Fibroblast of skin of back (primary cell): ENCODE data around the gene CEP128.
"Not testable (repeated sequence)": the region's sequence is repeated elsewhere in the genome, so short reads cannot be mapped to it uniquely, and the experiment has no call there.

ENCODE experiments used
- DNase-seq: peaks from one replicate; pipeline ENCODE4 v3.0.0-alpha.2; 2013

Gene CEP128

DNA sequence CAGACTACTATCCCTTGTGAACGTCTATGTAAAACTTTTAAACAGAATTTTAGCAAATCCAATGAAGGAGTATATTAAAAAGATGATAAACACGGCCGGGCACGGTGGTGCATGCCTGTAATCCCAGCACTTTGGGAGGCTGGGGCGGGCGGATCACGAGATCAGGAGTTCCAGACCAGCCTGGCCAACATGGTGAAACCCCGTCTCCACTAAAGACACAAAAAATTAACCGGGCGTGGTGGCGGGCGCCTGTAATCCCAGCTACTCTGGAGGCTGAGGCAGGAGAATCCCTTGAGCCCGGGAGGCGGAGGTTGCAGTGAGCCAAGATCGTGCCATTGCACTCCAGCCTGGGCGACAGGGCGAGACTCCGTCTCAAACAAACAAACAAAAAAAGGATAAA is 11.7 kb upstream of the CEP128 start:
- DNase-seq = not testable (repeated sequence)

- DNase-seq = no peak
These were observed 10.0 kb upstream of the CEP128 start for GRCh38 chr14:80951491-80951890.

DNA sequence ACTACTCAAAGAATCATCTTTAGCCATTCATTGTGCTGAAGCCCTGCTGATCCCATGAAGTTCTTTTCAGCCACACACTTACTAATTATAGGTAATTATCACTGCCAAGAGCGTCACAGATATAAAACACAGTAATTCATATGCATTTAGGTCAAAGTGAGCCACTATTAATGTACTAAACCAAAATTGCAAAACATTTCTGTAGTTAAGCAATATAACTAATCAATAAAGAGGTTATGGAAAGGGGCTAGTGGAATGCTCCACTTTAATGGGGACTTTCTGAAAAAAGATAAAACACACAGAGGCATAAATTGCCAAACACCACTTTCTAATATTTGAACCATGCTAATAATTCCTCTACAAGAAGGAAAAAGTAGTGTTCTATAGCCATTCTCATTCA is 6.8 kb upstream of the CEP128 start:
- DNase-seq = no peak

GRCh38 chr14:80946797-80947196 is 5.3 kb upstream of the CEP128 start:
- no peak for DNase-seq

DNA sequence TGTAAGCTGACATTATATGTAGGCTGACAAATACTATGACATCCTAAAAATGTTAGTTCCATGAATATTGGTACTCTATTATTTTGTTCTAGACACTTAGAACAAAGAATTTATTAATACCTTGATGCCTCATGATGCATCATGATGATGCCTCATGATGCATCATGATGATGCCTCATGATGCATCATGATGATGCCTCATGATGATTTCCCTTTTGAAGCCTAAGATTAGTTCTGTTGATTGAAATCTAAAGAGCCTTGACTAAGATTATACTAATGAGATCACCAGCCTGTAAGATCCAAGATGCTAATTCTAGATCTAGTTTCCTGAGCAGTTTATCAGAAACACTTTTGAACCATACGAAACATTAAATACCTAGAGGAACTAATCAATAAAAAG is 4.6 kb upstream of the CEP128 start:
- no peak for DNase-seq

DNA sequence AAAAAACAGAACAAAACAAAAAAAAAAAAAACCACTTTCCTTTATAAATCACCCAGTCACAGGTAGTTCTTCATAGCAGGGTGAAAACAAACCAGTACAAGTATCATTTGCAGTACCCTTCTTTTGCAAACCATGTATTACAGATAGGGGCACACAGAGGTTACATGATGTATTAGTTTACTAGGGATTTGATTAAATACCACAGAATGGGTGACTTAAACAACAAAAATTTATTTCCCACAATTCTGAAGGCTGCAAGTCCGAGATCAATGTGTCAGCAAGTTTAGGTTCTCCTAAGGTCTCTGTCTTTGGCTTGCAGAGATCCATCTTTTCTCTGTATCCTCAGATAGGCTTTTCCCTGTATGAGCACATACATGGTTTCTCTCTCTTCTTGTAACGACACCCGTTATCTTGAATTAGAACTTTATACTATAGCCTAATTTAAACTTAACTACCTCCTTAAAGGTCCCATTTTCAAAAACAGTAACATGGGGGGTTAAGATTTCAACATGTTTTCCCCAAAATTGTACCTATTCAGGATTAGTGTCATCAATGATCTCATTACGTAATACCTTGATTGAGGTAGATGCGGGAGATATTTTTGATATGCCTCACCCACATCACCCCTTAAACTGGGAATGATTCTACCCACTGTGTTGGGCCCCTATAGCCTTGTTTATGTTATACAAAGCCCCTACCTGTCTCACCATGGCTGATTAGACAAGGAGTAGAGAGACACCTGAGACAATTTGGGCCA is 3.5 kb upstream of the CEP128 start:
- no peak for DNase-seq

- DNase-seq = no peak
These were observed 658 bp upstream of the CEP128 start for GRCh38 chr14:80942191-80942600.

- DNase-seq = no peak
These were observed 1.4 kb downstream of the CEP128 start for GRCh38 chr14:80940146-80940545.

GRCh38 chr14:80933686-80934085 is 7.9 kb downstream of the CEP128 start:
- no peak for DNase-seq

DNA sequence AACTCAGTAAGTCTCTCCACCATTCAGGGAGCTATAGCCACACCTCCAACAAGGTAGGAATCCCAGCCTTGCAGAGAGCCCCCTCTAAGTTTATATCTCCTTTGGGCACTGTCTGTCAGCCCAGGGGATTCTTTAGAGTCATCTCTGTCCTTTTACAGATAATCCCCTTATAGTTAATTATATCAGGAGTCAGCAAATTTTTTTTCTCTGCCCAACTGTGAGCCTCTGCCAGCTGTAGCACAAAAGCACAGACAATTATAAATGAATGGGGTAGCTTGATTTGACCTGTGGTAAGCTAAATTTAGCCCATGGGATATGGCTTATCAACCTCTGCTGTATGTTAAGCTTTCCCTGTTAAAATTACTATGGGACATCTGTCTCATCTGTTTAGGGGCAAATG is 8.3 kb downstream of the CEP128 start:
- DNase-seq = no peak

GRCh38 chr14:80930836-80931389 is 10.6 kb downstream of the CEP128 start:
- DNase-seq = peak; percentile 63

- no peak for DNase-seq
These were observed 11.4 kb downstream of the CEP128 start for GRCh38 chr14:80930095-80930494.

GRCh38 chr14:80927083-80927989 is 14.2 kb downstream of the CEP128 start:
- no peak for DNase-seq

DNA sequence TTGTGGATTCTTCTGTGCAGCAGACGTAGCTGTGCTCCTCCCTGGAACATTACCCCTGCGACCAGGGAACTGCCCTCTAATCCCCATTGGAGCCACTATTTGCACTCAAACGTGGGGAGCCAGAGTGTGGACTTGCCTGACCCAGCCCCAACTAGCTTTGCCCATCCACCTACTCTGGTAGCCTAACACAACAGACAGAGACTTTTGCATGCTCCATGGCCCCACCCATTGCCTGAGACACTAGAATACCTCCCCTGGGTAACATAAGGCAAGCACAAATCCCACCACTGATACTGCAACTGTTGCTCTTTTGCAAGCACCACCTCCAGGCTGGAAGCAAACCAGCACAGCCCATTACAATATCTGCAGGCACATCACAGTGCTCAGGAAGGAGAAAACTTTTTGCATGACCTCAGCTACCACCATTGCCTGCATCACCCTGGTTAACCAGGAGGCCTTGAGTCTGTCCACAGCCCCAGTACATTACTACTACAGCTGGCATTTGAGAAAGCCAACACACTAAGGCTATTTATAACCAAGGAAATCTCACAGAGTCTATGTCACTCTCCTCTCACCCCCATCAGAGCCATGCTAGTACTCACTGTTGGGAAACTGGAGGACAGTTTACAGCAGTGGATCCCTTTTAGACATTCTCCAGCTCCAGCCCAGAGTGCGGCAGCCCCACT is 15.0 kb downstream of the CEP128 start:
- peak; percentile 56 for DNase-seq

GRCh38 chr14:80924365-80925103 is 17.0 kb downstream of the CEP128 start:
- no peak for DNase-seq

- DNase-seq = no peak
These were observed 18.2 kb downstream of the CEP128 start for GRCh38 chr14:80923368-80923767.

- no peak for DNase-seq
These were observed 21.9 kb downstream of the CEP128 start for GRCh38 chr14:80919622-80920021.

DNA sequence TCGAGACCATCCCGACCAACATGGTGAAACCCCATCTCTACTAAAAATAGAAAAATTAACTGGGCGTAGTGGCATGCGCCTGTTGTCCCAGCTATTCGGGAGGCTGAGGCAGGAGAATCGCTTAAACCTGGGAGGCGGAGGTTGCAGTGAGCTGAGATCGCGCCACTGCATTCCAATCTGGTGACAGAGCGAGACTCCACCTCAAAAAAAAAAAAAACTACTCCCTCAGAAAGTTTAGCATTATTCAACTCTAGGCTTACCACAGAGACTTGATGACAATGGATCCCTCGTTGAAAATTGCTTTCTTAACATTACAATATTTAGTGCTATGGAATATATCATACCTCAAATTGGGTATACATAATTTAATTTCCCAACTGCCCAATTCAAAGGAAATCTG is 29.5 kb downstream of the CEP128 start:
- peak; percentile 9 for DNase-seq

- DNase-seq = peak; percentile 4
These were observed 34.6 kb downstream of the CEP128 start for GRCh38 chr14:80906946-80907345.

GRCh38 chr14:80906336-80906735 is 35.2 kb downstream of the CEP128 start:
- no peak for DNase-seq

GRCh38 chr14:80902608-80903007 is 38.9 kb downstream of the CEP128 start:
- DNase-seq = no peak

- DNase-seq = no peak
These were observed 39.7 kb downstream of the CEP128 start for GRCh38 chr14:80901822-80902221.
